Sigmoid colon (tissue), 4 donors: ENCODE results near the gene SNAI3.

Experiments
- EP300 ChIP-seq, 4 donors: sonication (generic); formaldehyde crosslinking; IDR thresholded peaks; one replicate each; pipeline ENCODE4 v1.6.1; 2017; ENCODE audit warnings: antibody characterized with exemption in 4 of 4
- POLR2A ChIP-seq, 2 donors: fragments of 450-650 bp; IDR thresholded peaks; one replicate each; pipeline ENCODE4 v1.6.1; 2016; ENCODE audit warnings: antibody characterized with exemption in 2 of 2, mild to moderate bottlenecking in 2 of 2, moderate library complexity in 2 of 2
- POLR2AphosphoS5 ChIP-seq, 4 donors: sonication (generic); formaldehyde crosslinking; IDR thresholded peaks; one replicate each; pipeline ENCODE4 v1.6.1; 2017; ENCODE audit warnings: antibody characterized with exemption in 4 of 4
- TF ChIP-seq, protein P1 (sequence below), 4 experiments: fragments of 450-650 bp in 3 of 4; fragments of 200-600 bp in 1 of 4; IDR thresholded peaks; one replicate each; pipeline ENCODE4 v1.5.1; 2016 to 2019; ENCODE audit warnings: antibody characterized with exemption in 4 of 4, mild to moderate bottlenecking in 3 of 4, moderate library complexity in 2 of 4

DNA sequence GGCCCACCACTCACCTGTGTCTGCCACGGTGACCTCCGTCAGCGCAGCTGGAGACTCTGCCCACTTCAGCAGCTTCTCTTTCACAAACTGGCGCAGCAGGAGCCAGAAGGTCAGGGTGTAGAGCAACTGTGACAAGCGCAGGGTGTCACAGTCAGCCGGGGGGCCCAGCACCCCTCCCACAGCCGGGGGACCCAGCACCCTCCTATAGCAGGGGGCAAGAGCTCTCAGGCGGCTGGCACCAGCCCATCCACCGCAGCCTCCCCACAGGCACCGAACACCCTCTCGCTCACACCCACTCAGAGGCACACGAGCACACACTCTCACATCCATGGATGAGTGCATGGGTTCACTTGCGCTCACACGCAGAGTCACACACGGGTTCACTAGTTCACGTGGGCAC lies 48.8 kb upstream of the SNAI3 start:
- TF ChIP-seq, protein P1, sequence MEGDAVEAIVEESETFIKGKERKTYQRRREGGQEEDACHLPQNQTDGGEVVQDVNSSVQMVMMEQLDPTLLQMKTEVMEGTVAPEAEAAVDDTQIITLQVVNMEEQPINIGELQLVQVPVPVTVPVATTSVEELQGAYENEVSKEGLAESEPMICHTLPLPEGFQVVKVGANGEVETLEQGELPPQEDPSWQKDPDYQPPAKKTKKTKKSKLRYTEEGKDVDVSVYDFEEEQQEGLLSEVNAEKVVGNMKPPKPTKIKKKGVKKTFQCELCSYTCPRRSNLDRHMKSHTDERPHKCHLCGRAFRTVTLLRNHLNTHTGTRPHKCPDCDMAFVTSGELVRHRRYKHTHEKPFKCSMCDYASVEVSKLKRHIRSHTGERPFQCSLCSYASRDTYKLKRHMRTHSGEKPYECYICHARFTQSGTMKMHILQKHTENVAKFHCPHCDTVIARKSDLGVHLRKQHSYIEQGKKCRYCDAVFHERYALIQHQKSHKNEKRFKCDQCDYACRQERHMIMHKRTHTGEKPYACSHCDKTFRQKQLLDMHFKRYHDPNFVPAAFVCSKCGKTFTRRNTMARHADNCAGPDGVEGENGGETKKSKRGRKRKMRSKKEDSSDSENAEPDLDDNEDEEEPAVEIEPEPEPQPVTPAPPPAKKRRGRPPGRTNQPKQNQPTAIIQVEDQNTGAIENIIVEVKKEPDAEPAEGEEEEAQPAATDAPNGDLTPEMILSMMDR (IDR thresholded peaks at IDR 0.05): no peak
- TF ChIP-seq POLR2A (IDR thresholded peaks at IDR 0.05): no peak
- TF ChIP-seq EP300 (IDR thresholded peaks at IDR 0.05): no peak
- TF ChIP-seq POLR2AphosphoS5 (IDR thresholded peaks at IDR 0.05): no peak
